Upper lobe of right lung (tissue), 1 donor: ENCODE data around the gene SRPK2. TPM values are rescaled to one million over a fixed set of nuclear protein-coding genes. Genes with fewer than 3 reads are reported as not detected.

Experiments used
- ATAC-seq: fragments of 200-7000 bp; cut with Tn5 transposase; one replicate; pipeline ENCODE4 v1.9.1; 2020; ENCODE audit warnings: mild to moderate bottlenecking, moderate library complexity
- DNase-seq: peaks from one replicate; pipeline ENCODE4 v3.0.0-alpha.2; 2020
- H3K27ac ChIP-seq: fragments of 200-600 bp; one replicate; pipeline ENCODE4 v1.8.0; 2022
- H3K27me3 ChIP-seq: fragments of 200-600 bp; one replicate; pipeline ENCODE4 v1.8.0; 2022; ENCODE audit warnings: mild to moderate bottlenecking
- H3K36me3 ChIP-seq: fragments of 200-600 bp; one replicate; pipeline ENCODE4 v1.8.0; 2022
- H3K4me1 ChIP-seq: fragments of 200-600 bp; one replicate; pipeline ENCODE4 v1.8.0; 2022
- H3K4me3 ChIP-seq: fragments of 200-600 bp; one replicate; pipeline ENCODE4 v1.8.0; 2022; ENCODE audit warnings: mild to moderate bottlenecking
- H3K9me3 ChIP-seq: fragments of 200-600 bp; one replicate; pipeline ENCODE4 v1.8.0; 2022
- intact Hi-C: fragments of 100-400 bp; cut with DNase I; formaldehyde crosslinking; loops from one replicate; pipeline ENCODE4 v1.11.0; 2022
- total RNA-seq: library from RNA; stranded (reverse); fragmentation: NEBNext Ultra II Directional; extraction: Animal tissue kit (Norgen Biotek cat#: 25700); gene quantifications from one replicate; pipeline ENCODE4 v1.2.1, GENCODE V29; 2021
- TF ChIP-seq, protein P1 (sequence below): fragments of 200-600 bp; IDR thresholded peaks from one replicate; pipeline ENCODE4 v1.8.0; 2022; ENCODE audit warnings: antibody characterized with exemption
- donor health status: DM: no; HTN: yes; CAD: no; lungs with severe emphysema.

SRPK2 gene
- total RNA-seq, 1 donor from 2014 or later, result 48.5 TPM

DNA sequence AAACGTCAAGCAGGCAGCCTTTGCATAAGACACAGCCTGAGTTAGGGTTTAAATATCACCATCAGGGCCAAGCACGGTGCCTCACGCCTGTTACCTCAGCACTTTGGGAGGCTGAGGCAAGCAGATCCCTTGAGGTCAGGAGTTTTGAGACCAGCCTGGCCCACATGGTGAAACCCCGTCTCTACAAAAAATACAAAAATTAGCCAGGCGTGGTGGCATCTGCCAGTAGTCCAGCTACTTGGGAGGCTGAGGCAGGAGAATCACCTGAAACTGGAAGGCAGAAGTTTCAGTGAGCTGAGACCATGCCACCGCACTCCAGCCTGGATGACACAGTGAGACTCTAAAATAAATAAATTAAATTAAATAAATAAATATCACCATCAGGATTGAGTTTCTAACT, 33.0 kb downstream of the SRPK2 start:
- DNase-seq (no peak), ATAC-seq (no peak)
- Histone ChIP-seq H3K9me3 (no peaks in the 10 kb centered on the region), H3K4me3 (no peak overlapping the region), H3K4me1 (peaks cover 32% of the 10 kb centered on the region), H3K27me3 (no peaks in the 10 kb centered on the region), H3K36me3 (no peaks in the 10 kb centered on the region), H3K27ac (no peak overlapping the region)
- TF ChIP-seq, protein P1, sequence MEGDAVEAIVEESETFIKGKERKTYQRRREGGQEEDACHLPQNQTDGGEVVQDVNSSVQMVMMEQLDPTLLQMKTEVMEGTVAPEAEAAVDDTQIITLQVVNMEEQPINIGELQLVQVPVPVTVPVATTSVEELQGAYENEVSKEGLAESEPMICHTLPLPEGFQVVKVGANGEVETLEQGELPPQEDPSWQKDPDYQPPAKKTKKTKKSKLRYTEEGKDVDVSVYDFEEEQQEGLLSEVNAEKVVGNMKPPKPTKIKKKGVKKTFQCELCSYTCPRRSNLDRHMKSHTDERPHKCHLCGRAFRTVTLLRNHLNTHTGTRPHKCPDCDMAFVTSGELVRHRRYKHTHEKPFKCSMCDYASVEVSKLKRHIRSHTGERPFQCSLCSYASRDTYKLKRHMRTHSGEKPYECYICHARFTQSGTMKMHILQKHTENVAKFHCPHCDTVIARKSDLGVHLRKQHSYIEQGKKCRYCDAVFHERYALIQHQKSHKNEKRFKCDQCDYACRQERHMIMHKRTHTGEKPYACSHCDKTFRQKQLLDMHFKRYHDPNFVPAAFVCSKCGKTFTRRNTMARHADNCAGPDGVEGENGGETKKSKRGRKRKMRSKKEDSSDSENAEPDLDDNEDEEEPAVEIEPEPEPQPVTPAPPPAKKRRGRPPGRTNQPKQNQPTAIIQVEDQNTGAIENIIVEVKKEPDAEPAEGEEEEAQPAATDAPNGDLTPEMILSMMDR, result no peak
- intact Hi-C loops, result no loop called here

DNA sequence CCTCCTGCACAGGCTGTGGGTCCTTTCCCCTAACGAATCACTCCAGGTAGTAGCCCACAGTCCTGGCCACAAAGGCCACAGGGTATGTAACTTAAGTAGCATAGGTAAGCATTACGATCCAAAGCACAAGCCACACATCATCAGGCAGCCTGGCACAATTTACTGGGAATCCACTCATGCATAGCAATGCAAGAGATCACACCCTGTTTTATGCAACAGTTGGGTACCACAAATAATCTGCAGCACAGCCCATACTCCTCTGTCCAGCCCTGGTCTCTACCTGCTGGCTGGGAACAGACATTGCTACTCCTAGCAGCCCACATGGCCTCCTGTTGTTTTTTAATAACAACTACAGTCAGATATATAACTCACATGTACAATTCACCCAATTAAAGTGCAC, 34.3 kb downstream of the SRPK2 start:
- ATAC-seq (no peak), DNase-seq (no peak)
- TF ChIP-seq, protein P1, result no peak
- no peaks in the 10 kb centered on the region for H3K9me3 ChIP-seq
- H3K27me3 ChIP-seq, result no peaks in the 10 kb centered on the region
- no peak overlapping the region for H3K4me3 ChIP-seq
- intact Hi-C loops, result no loop called here
- H3K36me3 ChIP-seq, result no peaks in the 10 kb centered on the region
- peaks cover 32% of the 10 kb centered on the region for H3K4me1 ChIP-seq
- no peak overlapping the region for H3K27ac ChIP-seq

DNA sequence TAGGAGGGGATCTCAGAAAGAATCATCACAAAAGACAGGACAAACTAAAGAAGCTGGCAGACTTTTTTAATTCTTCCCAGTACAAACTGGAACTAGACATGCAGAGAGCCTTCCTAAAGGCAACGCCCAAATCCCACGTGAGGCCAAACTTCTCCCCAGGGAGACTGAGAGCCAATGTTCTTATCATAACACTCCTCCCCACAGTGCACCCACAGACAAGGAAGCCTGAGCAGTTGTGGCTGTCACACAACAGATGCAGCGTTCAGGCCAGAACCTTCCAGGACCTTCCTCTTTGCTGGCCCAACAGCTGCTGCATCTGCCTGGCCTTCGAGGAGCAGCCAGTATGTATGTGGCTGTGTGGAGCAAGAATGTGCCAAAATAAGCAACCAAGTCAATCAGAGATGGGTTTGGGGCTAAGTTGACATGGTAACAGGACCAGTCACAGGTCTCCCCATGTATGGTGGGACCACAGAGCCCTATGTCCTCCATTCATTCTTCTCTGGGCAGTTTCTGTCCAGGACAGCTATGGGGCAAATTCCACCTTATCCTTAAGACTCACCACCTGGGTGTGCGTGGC, 34.9 kb downstream of the SRPK2 start:
- Histone ChIP-seq H3K27ac (peak overlapping the region; percentile 26), H3K4me1 (peaks cover 32% of the 10 kb centered on the region), H3K27me3 (no peaks in the 10 kb centered on the region), H3K9me3 (no peaks in the 10 kb centered on the region), H3K4me3 (no peak overlapping the region), H3K36me3 (no peaks in the 10 kb centered on the region)
- ATAC-seq (peak; percentile 64), DNase-seq (no peak)
- intact Hi-C loops, result no loop called here
- TF ChIP-seq, protein P1, result no peak

DNA sequence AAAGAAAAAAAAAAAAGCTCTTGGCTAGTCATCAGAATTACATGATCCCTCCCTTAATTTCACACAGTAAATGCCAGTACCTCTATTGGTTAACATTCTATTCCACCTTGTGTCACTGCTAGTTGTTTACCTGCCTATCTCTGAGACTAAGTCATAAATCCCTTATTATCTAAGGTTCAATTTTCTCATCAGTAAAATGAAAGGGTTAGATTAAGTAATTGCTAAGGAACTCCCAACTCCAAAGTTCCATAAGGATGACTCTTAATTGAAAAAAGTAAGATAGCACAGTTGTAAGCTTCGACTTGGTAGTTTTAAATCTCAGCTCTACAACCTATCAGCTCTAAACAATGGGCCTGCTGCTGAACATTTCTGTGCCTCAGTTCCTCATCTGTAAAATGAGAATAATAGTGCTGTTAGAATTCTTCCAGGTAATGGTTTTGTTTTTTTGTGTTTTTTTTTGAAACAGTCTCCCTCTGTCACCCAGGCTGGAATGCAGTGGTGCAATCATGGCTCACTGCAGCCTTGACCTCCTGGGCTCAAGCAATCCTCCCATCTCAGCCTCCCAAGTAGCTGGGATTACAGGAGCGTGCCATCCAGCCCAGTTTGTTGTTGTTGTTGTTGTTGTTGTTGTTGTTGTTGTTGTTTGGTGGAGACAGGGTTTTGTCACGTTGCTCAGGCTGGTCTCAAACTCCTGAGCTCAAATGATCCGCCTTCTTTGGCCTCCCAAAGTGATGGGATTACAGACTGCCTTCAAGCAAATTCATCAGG, 35.6 kb downstream of the SRPK2 start:
- peak overlapping the region; percentile 12 for H3K27ac ChIP-seq
- DNase-seq (no peak), ATAC-seq (no peak)
- intact Hi-C loops, result no loop called here
- H3K9me3 ChIP-seq, result no peaks in the 10 kb centered on the region
- H3K27me3 ChIP-seq, result no peaks in the 10 kb centered on the region
- H3K4me1 ChIP-seq, result peaks cover 32% of the 10 kb centered on the region
- no peaks in the 10 kb centered on the region for H3K36me3 ChIP-seq
- H3K4me3 ChIP-seq, result no peak overlapping the region
- TF ChIP-seq, protein P1, result no peak

DNA sequence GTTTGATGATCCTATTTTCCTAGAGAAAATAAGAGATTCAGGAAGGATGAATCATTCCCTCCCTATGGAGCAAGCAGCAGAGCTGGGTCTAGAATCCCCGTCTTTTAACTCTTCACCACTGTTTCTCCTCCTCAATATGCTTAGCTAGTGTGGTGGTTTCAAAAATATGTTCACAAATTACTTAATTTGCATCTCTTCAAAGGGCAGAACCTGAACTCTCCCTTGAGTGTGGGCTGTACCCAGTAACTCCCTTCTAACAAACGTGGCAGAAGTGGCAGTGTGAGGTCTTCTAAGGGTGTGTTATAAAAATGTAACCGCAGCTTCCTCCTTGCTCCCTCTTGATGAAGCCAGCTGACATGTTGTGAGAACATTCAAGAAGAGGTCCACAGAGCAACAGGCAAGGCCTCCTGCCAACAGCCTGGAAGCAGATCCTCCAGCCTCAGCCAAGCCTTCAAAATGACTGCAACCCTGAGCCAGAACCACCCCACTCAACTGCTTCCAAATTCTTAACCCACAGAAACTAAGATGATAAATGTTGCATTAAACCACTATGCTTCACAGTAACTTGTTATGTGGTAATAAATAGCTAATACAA, 36.6 kb downstream of the SRPK2 start:
- Histone ChIP-seq H3K4me1 (peaks cover 32% of the 10 kb centered on the region), H3K36me3 (no peaks in the 10 kb centered on the region), H3K27ac (peak overlapping the region; percentile 12), H3K4me3 (no peak overlapping the region), H3K27me3 (no peaks in the 10 kb centered on the region), H3K9me3 (no peaks in the 10 kb centered on the region)
- DNase-seq (peak; percentile 80), ATAC-seq (peak; percentile 97)
- intact Hi-C loops, result no loop called here
- TF ChIP-seq, protein P1, result no peak
